Measurements from ENCODE around the gene GALNS. TPM values are rescaled to one million over a fixed set of nuclear protein-coding genes. Genes with fewer than 3 reads are reported as not detected.

Gene GALNS
- total and polyA plus RNA-seq, 2 of the 4 experiments (the other 2 are of a cell fraction): 7.2 to 32.5 TPM

DNA sequence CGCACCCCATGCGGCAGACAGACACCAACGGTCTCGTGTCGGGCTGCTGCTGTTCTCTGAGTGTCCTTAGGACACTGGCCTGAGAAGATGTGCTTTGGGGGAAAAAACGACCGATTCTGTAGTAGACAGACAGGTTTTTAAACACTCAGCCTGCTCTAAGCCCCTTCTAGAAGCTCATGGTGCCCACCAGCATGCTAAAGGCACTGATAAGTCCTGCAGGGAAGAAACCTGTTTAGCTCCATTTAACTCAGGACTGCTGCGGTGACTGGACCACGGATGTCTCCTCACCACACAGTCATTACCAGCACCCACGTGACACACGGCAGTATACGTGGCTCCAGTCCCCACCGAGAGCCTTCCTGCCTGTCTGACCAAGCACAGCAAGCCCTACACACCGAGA is 26.0 kb downstream of the GALNS start:
- Histone ChIP-seq H3K36me3 (ENCODE audit: control insufficient read depth, insufficient read depth, low read length) (peaks cover 23% of the 10 kb centered on the region), H2BK20ac (ENCODE audit: low read depth, low read length) (no peak overlapping the region), H3K9me1 (ENCODE audit: insufficient read depth, low read length) (no peaks in the 10 kb centered on the region), H3K23ac (ENCODE audit: low read depth, low read length) (no peak overlapping the region), H2BK15ac (ENCODE audit: low read depth, low read length) (no peak overlapping the region), H3K14ac (replicated peaks; ENCODE audit: low read depth, low read length) (no peak overlapping the region), H3K9me3 (ENCODE audit: control insufficient read depth, insufficient read depth, low read length) (no peaks in the 10 kb centered on the region), H3K9ac (ENCODE audit: low read depth, low read length) (no peak overlapping the region), H3K56ac (ENCODE audit: extremely low read depth, insufficient read depth, low read length) (no peak overlapping the region), H2AK9ac (replicated peaks; ENCODE audit: low read depth, low read length, poor library complexity) (no peak overlapping the region), H4K5ac (ENCODE audit: low read depth, low read length) (no peak overlapping the region; the same call in 1 of the 2 replicates), H4K8ac (ENCODE audit: low read depth in 2 of 2, low read length in 2 of 2) (no peak overlapping the region), H4K20me1 (ENCODE audit: insufficient read depth, low read length) (peaks cover 4% of the 10 kb centered on the region; the same call in 1 of the 2 replicates), H3K27ac (ENCODE audit: insufficient read depth, low read length) (peak overlapping the region; percentile 45; the same call in 1 of the 2 replicates), H2AK5ac (ENCODE audit: low read depth, low read length) (no peak overlapping the region), H2BK120ac (ENCODE audit: low read depth, low read length) (no peak overlapping the region), H3K18ac (ENCODE audit: low read depth, low read length) (no peak overlapping the region; the same call in 1 of the 2 replicates), H2BK5ac (ENCODE audit: low read depth, low read length, poor library complexity, severe bottlenecking) (no peak overlapping the region), H2AFZ (replicated peaks; ENCODE audit: low read length, poor library complexity) (no peak overlapping the region), H3K4me3 (ENCODE audit: insufficient read depth, low read depth, low read length) (no peak overlapping the region), H3K79me1 (ENCODE audit: low read depth in 1 of 2, low read length in 2 of 2) (no peaks in the 10 kb centered on the region), H3K27me3 (ENCODE audit: control insufficient read depth, insufficient read depth, low read length) (no peaks in the 10 kb centered on the region), H3K4ac (ENCODE audit: low read depth, low read length) (no peak overlapping the region), H4K91ac (ENCODE audit: insufficient read depth, low read depth, low read length) (no peak overlapping the region), H3K4me2 (ENCODE audit: low read depth, low read length) (no peak overlapping the region), H3K4me1 (ENCODE audit: control insufficient read depth, insufficient read depth, low read length) (peaks cover 4% of the 10 kb centered on the region; the same call in 1 of the 2 replicates)
- in situ Hi-C loops (cut with MboI; ENCODE audit: low sequenced_read_pairs) (no loop called here), intact Hi-C loops (cut with micrococcal nuclease) (no loop called here), dilution Hi-C loops (cut with HindIII; ENCODE audit: low sequenced_read_pairs, unreplicated experiment) (no loop called here)
- ATAC-seq (ENCODE audit: low read depth) (no peak), DNase-seq (no peak)
- BruUV-seq (replicated peaks): no TSS peak
- CTCF ChIA-PET: no interaction called here
- POLR2A ChIA-PET (ENCODE audit: unreplicated experiment): no interaction called here
- 82% methylated on average over 7 of the region's 14 CpGs; no CpG with 5 or more reads in 1 of the 2 experiments for WGBS, 2 experiments (ENCODE audit: extremely low coverage in 2 of 2, insufficient read length in 1 of 2)
- no peak for TF ChIP-seq MAZ (IDR thresholded peaks at IDR 0.05; ENCODE audit: borderline replicate concordance, low read depth, low read length)
- TF ChIP-seq RFX5 (IDR thresholded peaks at IDR 0.05; ENCODE audit: low read depth, low read length): no peak
- no peak for TF ChIP-seq MXI1 (IDR thresholded peaks at IDR 0.05; ENCODE audit: borderline replicate concordance, low read depth, low read length)
- TF ChIP-seq, protein P1, sequence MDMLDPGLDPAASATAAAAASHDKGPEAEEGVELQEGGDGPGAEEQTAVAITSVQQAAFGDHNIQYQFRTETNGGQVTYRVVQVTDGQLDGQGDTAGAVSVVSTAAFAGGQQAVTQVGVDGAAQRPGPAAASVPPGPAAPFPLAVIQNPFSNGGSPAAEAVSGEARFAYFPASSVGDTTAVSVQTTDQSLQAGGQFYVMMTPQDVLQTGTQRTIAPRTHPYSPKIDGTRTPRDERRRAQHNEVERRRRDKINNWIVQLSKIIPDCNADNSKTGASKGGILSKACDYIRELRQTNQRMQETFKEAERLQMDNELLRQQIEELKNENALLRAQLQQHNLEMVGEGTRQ (IDR thresholded peaks at IDR 0.05; ENCODE audit: low read depth, low read length): no peak
- TF ChIP-seq CTCF (conservative IDR thresholded peaks at IDR 0.05; ENCODE audit: low read depth, low read length): no peak
- no peak for TF ChIP-seq FOS (IDR thresholded peaks at IDR 0.05; ENCODE audit: low read depth, low read length)
- TF ChIP-seq CEBPB (IDR thresholded peaks at IDR 0.05; ENCODE audit: low read depth, low read length): no peak
- no peak for TF ChIP-seq NFE2L2 (IDR thresholded peaks at IDR 0.05; ENCODE audit: low read depth, low read length)

All from IMR-90 (cell line).